IMR-90 (cell line): Measurements from ENCODE around the gene DAAM1. TPM values are rescaled to one million over a fixed set of nuclear protein-coding genes. Genes with fewer than 3 reads are reported as not detected.

Experiments
- ATAC-seq: fragments of 200-7000 bp; cut with Tn5 transposase; 2 replicates; pipeline ENCODE4 v1.9.1; 2020; ENCODE audit warnings: low read depth, mild to moderate bottlenecking, moderate library complexity
- BruUV-seq: library from RNA; stranded (reverse); fragments of 400-500 nt; replicated peaks from 2 replicates; lab custom pipeline; 2021; lab: Mats Ljungman, UMichigan
- CTCF ChIA-PET: fragments of 300-600 bp; formaldehyde crosslinking; extraction: SDS; loops from one replicate; lab custom pipeline; 2021; ENCODE audit warnings: antibody characterized with exemption; lab: Yijun Ruan, JAX
- POLR2A ChIA-PET: fragments of 300-600 bp; sonication (Branson Sonifier 250); formaldehyde crosslinking; loops from one replicate; lab custom pipeline; 2022; ENCODE audit warnings: antibody characterized with exemption; ENCODE audit not compliant: unreplicated experiment; lab: Charles Lee
- DNase-seq: peaks from one replicate; pipeline ENCODE4 v3.0.0; 2013
- H2AFZ ChIP-seq: replicated peaks from 2 replicates; pipeline ENCODE3; 2013; ENCODE audit warnings: low read length, mild to moderate bottlenecking; ENCODE audit not compliant: poor library complexity
- H2AK5ac ChIP-seq: 2 replicates; pipeline ENCODE4 v1.6.1; 2013; ENCODE audit warnings: low read depth, low read length, inconsistent platforms
- H2AK9ac ChIP-seq: replicated peaks from 2 replicates; pipeline ENCODE3; 2013; ENCODE audit warnings: mild to moderate bottlenecking, low read depth, low read length, moderate library complexity; ENCODE audit not compliant: poor library complexity
- H2BK120ac ChIP-seq: 2 replicates; pipeline ENCODE4 v1.6.1; 2013; ENCODE audit warnings: low read depth, low read length, inconsistent platforms
- H2BK15ac ChIP-seq: 3 replicates; pipeline ENCODE4 v1.6.1; 2013; ENCODE audit warnings: low read depth, low read length, inconsistent platforms
- H2BK20ac ChIP-seq: 2 replicates; pipeline ENCODE4 v1.6.1; 2013; ENCODE audit warnings: low read depth, mild to moderate bottlenecking, inconsistent platforms, low read length, moderate library complexity
- H2BK5ac ChIP-seq: 2 replicates; pipeline ENCODE4 v1.6.1; 2013; ENCODE audit warnings: mild to moderate bottlenecking, low read depth, low read length, inconsistent platforms; ENCODE audit not compliant: poor library complexity, severe bottlenecking
- H3K14ac ChIP-seq: replicated peaks from 2 replicates; pipeline ENCODE4 v1.6.1; 2013; ENCODE audit warnings: low read depth, low read length, inconsistent platforms
- H3K18ac ChIP-seq: 2 replicates; pipeline ENCODE4 v1.6.1; 2013; ENCODE audit warnings: low read depth, low read length, control low read depth
- H3K23ac ChIP-seq: 2 replicates; pipeline ENCODE4 v1.6.1; 2013; ENCODE audit warnings: low read depth, low read length, inconsistent platforms
- H3K27ac ChIP-seq: 2 replicates; pipeline ENCODE4 v1.5.1; 2013; ENCODE audit warnings: mild to moderate bottlenecking, control low read depth, low read length; ENCODE audit not compliant: insufficient read depth
- H3K27me3 ChIP-seq: 2 replicates; pipeline ENCODE4 v1.6.1; 2013; ENCODE audit warnings: low read length; ENCODE audit not compliant: control insufficient read depth, insufficient read depth
- H3K36me3 ChIP-seq: 2 replicates; pipeline ENCODE4 v1.6.1; 2013; ENCODE audit warnings: low read length, mixed read lengths; ENCODE audit not compliant: control insufficient read depth, insufficient read depth
- H3K4ac ChIP-seq: 2 replicates; pipeline ENCODE4 v1.6.1; 2013; ENCODE audit warnings: low read depth, low read length, inconsistent platforms
- H3K4me1 ChIP-seq: 2 replicates; pipeline ENCODE4 v1.6.1; 2013; ENCODE audit warnings: low read length, mixed read lengths; ENCODE audit not compliant: control insufficient read depth, insufficient read depth
- H3K4me2 ChIP-seq: 2 replicates; pipeline ENCODE4 v1.6.1; 2013; ENCODE audit warnings: low read depth, mild to moderate bottlenecking, control low read depth, low read length, moderate library complexity
- H3K4me3 ChIP-seq: 2 replicates; pipeline ENCODE4 v1.5.1; 2013; ENCODE audit warnings: low read depth, mild to moderate bottlenecking, control low read depth, low read length, moderate library complexity; ENCODE audit not compliant: insufficient read depth
- H3K56ac ChIP-seq: 2 replicates; pipeline ENCODE4 v1.6.1; 2013; ENCODE audit warnings: low read length, inconsistent platforms; ENCODE audit not compliant: insufficient read depth; ENCODE audit errors: extremely low read depth
- H3K79me1 ChIP-seq, 2 experiments: 2 replicates each; pipeline ENCODE4 v1.6.1; 2013; ENCODE audit warnings: low read length in 2 of 2, inconsistent platforms in 1 of 2, low read depth in 1 of 2
- H3K9ac ChIP-seq: 2 replicates; pipeline ENCODE4 v1.6.1; 2013; ENCODE audit warnings: low read depth, low read length, control low read depth
- H3K9me1 ChIP-seq: 2 replicates; pipeline ENCODE4 v1.6.1; 2013; ENCODE audit warnings: low read length, inconsistent platforms; ENCODE audit not compliant: insufficient read depth
- H3K9me3 ChIP-seq: 2 replicates; pipeline ENCODE4 v1.6.1; 2013; ENCODE audit warnings: low read length; ENCODE audit not compliant: control insufficient read depth, insufficient read depth
- H4K20me1 ChIP-seq: 2 replicates; pipeline ENCODE4 v1.6.1; 2013; ENCODE audit warnings: low read length, inconsistent platforms; ENCODE audit not compliant: insufficient read depth
- H4K5ac ChIP-seq: 2 replicates; pipeline ENCODE4 v1.6.1; 2013; ENCODE audit warnings: mild to moderate bottlenecking, low read depth, low read length, control low read depth
- H4K8ac ChIP-seq, 2 experiments: 2 replicates each; pipeline ENCODE4 v1.6.1; 2013; ENCODE audit warnings: low read depth in 2 of 2, low read length in 2 of 2, control low read depth in 1 of 2, inconsistent platforms in 1 of 2
- H4K91ac ChIP-seq: 2 replicates; pipeline ENCODE4 v1.6.1; 2013; ENCODE audit warnings: low read depth, low read length, inconsistent platforms; ENCODE audit not compliant: insufficient read depth
- CEBPB ChIP-seq: IDR thresholded peaks from 2 replicates; pipeline ENCODE4 v1.6.1; 2012; ENCODE audit warnings: low read depth, low read length, improper control_type of control experiment
- FOS ChIP-seq: fragments of 150-350 bp; IDR thresholded peaks from 2 replicates; pipeline ENCODE4 v1.6.1; 2016; ENCODE audit warnings: low read depth, low read length
- MAFK ChIP-seq: IDR thresholded peaks from 2 replicates; pipeline ENCODE4 v1.6.1; 2012; ENCODE audit warnings: low read depth, low read length, improper control_type of control experiment
- POLR2A ChIP-seq: IDR thresholded peaks from 2 replicates; pipeline ENCODE4 v1.6.1; 2012; ENCODE audit warnings: mild to moderate bottlenecking, low read depth, low read length
- WGBS, 2 experiments: methylation state at CpG; one replicate each; pipeline versions ENCODE4 v1.1.5 to v1.1.7; 2013; ENCODE audit warnings: missing lambda C conversion rate in 2 of 2; ENCODE audit not compliant: insufficient read length in 1 of 2; ENCODE audit errors: extremely low coverage in 2 of 2; 5-methylcytosine and 5-hydroxymethylcytosine counted together
- dilution Hi-C: fragments of 300-500 bp; cut with HindIII; formaldehyde crosslinking; loops from one replicate; pipeline ENCODE4 v1.14.3; 2018; ENCODE audit warnings: low sequenced_read_pairs; ENCODE audit not compliant: unreplicated experiment
- in situ Hi-C: fragments of 300-500 bp; cut with MboI; formaldehyde crosslinking; loops from 3 replicates; pipeline ENCODE4 v1.14.3; 2019; ENCODE audit warnings: low sequenced_read_pairs, inconsistent platforms, mixed read lengths
- intact Hi-C: fragments of 100-400 bp; cut with micrococcal nuclease; formaldehyde crosslinking; loops from 2 replicates; pipeline ENCODE4 v1.10.0; 2022
- polyA plus RNA-seq, 3 experiments: library from polyadenylated mRNA; depleted of rRNA; stranded (reverse); fragments of >200 nt; gene quantifications; 2 replicates each; pipeline ENCODE4 v1.2.3, GENCODE V29; 2012; ENCODE audit warnings: low replicate concordance in 1 of 3
- total RNA-seq: library from RNA; depleted of rRNA; stranded (reverse); fragments of >200 nt; gene quantifications from 2 replicates; pipeline ENCODE4 v1.2.3, GENCODE V29; 2012
- TF ChIP-seq, protein P1 (sequence below): fragments of 150-350 bp; IDR thresholded peaks from 2 replicates; pipeline ENCODE4 v1.6.1; 2017; ENCODE audit warnings: mild to moderate bottlenecking, antibody characterized with exemption, low read length, low read depth

The DAAM1 gene
- total and polyA plus RNA-seq, 2 of the 4 experiments (the other 2 are of a cell fraction), result 4.8 to 5.4 TPM

DNA sequence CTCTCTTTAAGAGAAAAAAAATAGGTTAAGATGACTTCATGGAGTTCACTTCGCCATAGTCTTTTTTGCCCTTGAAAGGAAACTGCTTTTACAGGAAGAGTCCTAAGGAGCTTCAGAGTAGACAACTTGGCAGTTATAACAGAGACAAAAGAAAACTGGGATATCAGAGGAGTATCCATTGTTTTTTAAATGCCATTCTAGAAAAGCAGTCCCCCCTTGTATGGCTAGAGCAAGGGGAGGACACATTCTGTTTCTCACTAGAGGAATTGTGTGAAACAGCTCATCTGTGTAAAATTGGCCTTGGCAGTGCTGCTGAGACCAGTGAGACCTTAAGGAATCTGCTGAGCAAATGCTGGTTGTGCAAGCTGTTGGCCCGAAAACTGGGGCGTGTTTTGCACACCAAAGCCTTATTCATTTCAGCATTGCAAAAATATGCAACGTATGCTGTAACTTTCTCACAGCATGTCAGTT lies 148.7 kb downstream of the DAAM1 start:
- H3K9ac ChIP-seq, result no peak overlapping the region
- no TSS peak for BruUV-seq
- ChIA-PET POLR2A (no interaction called here), CTCF (interaction anchor here (0.9 kb wide), 1 partner anchor 13 kb away, joined by 3 read pairs; no protein-coding TSS in a partner anchor)
- no peak overlapping the region for H2AFZ ChIP-seq
- ATAC-seq (peak; percentile 16), DNase-seq (no peak)
- H3K14ac ChIP-seq, result no peak overlapping the region
- no peak overlapping the region for H2BK120ac ChIP-seq
- H2BK5ac ChIP-seq, result peak overlapping the region; percentile 25
- no peak overlapping the region for H4K91ac ChIP-seq
- H2AK5ac ChIP-seq, result no peak overlapping the region
- in situ Hi-C loops (no loop called here), intact Hi-C loops (no loop called here), dilution Hi-C loops (no loop called here)
- no peaks in the 10 kb centered on the region for H3K27me3 ChIP-seq
- H3K4ac ChIP-seq, result no peak overlapping the region
- 60% methylated on average over 3 of the region's 4 CpGs; no CpG with 5 or more reads in 1 of the 2 experiments for WGBS, 2 experiments
- no peak overlapping the region for H2BK15ac ChIP-seq
- H3K18ac ChIP-seq, result no peak overlapping the region
- no peaks in the 10 kb centered on the region for H3K36me3 ChIP-seq
- peaks cover 9% of the 10 kb centered on the region for H3K4me1 ChIP-seq
- peak overlapping the region; percentile 2; the same call in 1 of the 2 replicates for H3K4me2 ChIP-seq
- no peaks in the 10 kb centered on the region for H4K20me1 ChIP-seq
- no peaks in the 10 kb centered on the region for H3K9me3 ChIP-seq
- H3K9me1 ChIP-seq, result peaks cover 9% of the 10 kb centered on the region
- no peak overlapping the region for H2AK9ac ChIP-seq
- H3K56ac ChIP-seq, result no peak overlapping the region
- H3K4me3 ChIP-seq, result no peak overlapping the region
- H2BK20ac ChIP-seq, result no peak overlapping the region
- H3K23ac ChIP-seq, result no peak overlapping the region
- no peak overlapping the region; the same call in 1 of the 2 replicates for H4K5ac ChIP-seq
- H3K27ac ChIP-seq, result no peak overlapping the region; the same call in 1 of the 2 replicates
- H3K79me1 ChIP-seq, result 0 out of 4 replicates have a peak, but pooled peaks cover 0 to 4% of the 10 kb centered on the region in 2 experiments
- H4K8ac ChIP-seq, result no peak overlapping the region
- TF ChIP-seq, protein P1, sequence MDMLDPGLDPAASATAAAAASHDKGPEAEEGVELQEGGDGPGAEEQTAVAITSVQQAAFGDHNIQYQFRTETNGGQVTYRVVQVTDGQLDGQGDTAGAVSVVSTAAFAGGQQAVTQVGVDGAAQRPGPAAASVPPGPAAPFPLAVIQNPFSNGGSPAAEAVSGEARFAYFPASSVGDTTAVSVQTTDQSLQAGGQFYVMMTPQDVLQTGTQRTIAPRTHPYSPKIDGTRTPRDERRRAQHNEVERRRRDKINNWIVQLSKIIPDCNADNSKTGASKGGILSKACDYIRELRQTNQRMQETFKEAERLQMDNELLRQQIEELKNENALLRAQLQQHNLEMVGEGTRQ, result no peak
- TF ChIP-seq MAFK, result peak; percentile 15; the same call in 1 of the 2 replicates
- no peak for TF ChIP-seq POLR2A
- TF ChIP-seq CEBPB, result peak; percentile 45; the same call in 1 of the 2 replicates
- TF ChIP-seq FOS, result no peak
